Forelimb muscle (tissue), 1 donor: ENCODE results near the gene LIPT2. TPM values are rescaled to one million over a fixed set of nuclear protein-coding genes. Genes with fewer than 3 reads are reported as not detected.

Experiments
- DNase-seq: peaks from one replicate; pipeline ENCODE4 v3.0.0-alpha.2; 2013; ENCODE audit warnings: low read depth
- polyA plus RNA-seq: library from polyadenylated mRNA; unstranded; fragments of 120-200 nt; gene quantifications from one replicate; pipeline ENCODE4 v1.2.1, GENCODE V29; 2013; ENCODE audit not compliant: insufficient read length

The LIPT2 gene
- polyA plus RNA-seq, 1 donor: 1.9 TPM

DNA sequence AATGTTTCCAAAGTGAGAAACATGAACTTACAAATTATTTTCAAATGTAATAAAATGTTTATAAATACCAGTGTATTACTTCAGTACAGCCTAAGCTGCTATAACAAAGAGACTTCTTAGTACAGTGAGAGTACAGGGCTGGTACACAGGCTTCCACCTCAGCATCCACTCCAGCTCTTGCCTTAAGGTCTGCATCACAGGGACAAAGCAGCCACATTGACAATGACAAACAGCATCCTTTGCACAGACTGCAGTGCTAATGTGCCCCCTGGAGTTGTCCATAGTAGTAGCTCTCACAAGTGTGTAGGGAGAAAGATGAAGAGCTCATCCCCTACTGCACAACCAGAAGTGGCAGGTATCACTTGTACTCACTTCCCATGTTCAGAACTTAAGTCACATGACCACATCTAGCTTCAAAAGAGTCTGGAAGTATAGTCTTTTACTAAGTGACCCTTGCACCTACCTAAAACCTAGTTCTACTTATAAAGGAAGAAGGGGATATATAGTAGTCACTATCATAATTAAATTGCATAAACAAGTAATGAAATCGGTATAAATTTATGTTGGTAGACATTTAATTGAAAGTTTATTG, 10.7 kb upstream of the LIPT2 start:
- DNase-seq: no peak

DNA sequence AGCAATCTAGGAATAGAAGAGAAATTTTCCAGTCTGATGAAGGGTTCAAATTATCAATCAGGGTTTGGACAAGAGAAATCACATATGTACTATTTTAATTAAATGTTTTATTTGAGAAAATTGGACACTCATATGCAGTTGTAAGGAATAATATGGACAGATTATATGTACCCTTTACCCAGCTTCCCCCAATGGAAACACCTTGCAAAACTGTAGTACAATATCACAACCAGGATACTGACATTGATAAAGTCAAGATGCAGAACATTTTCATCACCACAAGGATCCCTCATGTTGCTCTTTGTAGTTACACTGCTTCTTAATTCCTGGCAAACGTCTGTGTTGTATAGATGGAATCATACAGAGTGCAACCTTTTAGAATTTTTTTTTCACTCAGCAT, 1.4 kb upstream of the LIPT2 start:
- DNase-seq: no peak

DNA sequence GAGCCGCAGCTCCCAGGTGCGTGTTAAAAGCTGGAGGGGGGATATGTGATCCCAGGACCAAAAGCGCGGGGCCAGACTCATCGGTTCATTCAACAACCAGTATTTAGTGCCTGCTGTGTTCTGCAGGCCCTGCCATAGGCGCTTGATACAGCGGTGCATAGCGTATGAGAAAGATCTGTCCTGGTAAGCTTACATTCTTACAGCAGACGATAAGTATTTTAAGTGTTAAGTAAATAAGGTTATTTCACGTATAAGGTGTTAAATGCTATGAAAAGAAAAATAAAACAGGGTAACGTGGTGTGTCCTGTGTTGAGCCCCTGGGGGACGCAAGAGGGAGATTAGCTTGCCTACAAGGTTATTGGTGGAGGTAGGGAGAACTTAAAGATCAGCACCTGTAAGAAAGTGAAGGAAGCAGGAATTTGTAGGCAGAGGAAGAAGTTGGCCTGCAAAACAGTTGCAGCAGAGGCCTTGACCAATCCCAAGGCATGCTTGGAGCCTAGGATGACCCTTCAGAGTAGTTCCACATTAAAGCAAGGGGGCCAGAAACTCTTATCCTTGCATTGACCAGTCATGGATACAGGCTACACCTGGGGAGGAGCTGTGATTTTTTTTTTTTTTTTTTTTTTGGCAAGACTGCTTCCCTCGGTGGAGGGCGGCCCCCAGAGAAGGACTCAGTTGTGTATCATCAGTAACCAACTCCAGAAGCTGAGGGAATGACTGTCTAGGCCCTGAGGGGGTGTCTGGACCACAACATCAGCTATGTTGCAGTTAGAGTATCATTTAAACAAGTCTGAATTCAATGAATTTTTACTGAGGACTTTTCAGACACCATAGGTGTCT, 487 bp upstream of the LIPT2 start:
- no peak for DNase-seq

DNA sequence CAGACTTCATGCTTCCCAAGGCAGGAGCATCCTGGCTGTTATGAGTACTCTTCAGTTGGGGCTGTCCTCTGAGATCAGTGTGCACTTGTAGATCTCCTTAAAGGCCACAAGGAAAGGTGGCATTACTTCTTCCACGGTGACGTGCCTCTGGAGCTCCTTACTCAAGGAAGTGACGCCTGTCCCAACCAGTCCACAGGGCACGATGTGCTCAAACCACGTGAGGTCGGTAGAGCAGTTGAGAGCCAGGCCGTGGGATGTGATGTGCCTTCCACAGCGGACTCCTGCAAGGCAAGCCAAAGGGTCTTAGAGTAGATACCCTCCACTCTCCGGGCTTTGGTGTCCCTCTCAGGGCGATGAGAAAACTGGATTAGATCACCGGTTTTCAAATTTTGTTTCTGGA, 1.4 kb downstream of the LIPT2 start:
- no peak for DNase-seq

DNA sequence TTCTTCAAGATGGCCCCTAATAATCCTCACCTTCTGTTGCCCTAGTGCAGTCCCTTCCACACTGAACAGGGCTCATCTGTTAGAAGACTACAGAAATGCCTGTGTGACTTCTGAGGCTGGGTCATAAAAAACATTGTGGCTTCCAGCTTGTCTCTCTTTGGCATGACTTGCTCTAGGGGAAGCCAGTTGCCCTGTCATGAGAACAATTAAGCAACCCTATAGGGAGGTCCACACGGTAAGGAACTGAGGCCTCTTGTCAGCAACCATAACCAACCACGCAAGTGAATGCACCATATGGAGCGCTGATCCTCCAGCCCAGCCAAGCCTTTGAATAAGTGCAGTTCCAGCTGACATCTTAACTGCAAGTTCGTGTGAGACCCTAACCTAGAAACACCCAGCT, 2.6 kb downstream of the LIPT2 start:
- no peak for DNase-seq

DNA sequence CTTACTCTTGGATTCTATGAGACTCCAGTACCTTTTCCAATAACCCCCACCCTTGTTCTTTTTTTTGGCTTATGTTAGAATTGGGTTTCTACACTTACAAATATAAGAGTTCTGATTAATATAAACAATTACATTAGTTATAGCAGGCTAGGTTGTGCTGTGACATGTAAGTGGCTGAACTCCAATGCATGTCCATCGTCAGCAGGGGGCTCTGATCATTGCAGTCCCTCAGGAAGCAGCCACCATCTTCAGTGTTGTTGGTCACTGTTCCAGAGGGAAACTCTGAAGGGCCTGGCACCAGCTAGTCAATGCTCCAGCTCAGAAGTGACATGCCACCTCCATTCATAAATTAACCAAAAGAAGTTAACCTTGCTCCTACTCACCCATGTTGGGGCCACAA, 5.6 kb downstream of the LIPT2 start:
- DNase-seq: no peak

DNA sequence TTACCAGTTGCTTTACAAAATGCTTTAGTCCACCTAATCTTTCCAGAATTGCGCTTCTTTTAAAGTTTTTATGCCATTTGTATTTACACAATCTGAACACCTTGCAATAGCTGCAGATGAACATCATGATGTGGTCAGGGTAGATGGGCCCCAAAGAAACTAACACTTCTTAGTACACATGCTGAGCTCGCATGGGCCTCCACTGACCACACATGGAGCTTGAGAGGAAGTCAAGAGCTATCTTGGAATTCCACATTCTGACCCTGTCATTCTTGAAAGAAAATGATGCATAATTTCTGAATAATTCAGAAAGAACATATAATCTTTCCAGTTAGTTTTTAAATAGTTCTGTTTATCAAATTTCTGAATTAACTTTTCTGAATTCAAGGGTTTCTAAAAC, 7.7 kb downstream of the LIPT2 start:
- no peak for DNase-seq

DNA sequence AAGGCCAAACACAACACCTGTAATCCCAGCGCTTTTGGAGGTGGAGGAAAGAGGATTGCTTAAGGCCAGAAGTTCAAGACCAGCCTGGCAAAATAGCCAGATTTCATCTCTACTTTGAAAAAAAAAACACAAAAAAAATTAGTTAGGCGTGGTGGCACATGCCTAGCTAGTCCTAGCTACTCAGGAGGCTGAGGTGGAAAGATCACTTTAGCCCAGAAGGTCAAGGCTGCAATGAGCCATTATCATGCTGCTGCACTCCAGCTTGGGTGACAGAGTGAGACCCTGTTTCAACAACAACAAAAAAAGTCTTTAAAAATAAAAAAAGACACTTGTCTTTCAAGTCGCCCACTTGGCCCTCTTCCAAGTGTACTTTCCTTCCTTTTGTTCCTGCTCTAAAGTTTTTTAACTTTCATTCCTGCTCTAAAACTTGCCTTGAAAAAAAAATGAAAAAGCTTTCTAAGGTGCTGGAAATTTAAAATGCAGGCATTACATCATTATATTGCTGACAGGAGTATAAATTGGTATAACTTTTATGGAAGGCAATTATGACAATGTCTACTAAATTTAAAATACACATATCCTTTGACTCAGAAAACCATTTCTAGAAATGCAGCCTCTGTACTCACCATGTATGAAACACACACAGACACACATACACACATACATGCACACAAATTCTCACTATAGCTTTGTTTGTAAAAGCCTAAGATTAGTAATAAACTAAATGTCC, 12.7 kb downstream of the LIPT2 start:
- no peak for DNase-seq

DNA sequence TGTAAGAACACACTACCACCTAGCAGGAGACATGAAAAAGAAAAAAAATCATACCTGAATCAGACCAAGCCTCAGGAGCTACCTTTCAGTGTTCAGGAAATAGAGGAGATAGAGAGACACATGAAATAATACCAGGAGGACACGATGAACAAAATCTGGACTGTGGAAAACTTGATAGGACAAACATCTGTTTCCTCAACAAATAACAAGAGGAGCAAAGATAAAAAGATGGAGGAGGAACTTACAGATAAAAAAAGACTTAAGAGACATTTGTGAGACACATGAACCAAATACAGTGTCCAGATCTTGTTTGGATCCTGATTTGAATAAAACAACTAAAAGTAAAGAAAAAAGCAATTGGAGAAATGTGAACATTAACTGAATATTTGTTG, 13.8 kb downstream of the LIPT2 start:
- no peak for DNase-seq

DNA sequence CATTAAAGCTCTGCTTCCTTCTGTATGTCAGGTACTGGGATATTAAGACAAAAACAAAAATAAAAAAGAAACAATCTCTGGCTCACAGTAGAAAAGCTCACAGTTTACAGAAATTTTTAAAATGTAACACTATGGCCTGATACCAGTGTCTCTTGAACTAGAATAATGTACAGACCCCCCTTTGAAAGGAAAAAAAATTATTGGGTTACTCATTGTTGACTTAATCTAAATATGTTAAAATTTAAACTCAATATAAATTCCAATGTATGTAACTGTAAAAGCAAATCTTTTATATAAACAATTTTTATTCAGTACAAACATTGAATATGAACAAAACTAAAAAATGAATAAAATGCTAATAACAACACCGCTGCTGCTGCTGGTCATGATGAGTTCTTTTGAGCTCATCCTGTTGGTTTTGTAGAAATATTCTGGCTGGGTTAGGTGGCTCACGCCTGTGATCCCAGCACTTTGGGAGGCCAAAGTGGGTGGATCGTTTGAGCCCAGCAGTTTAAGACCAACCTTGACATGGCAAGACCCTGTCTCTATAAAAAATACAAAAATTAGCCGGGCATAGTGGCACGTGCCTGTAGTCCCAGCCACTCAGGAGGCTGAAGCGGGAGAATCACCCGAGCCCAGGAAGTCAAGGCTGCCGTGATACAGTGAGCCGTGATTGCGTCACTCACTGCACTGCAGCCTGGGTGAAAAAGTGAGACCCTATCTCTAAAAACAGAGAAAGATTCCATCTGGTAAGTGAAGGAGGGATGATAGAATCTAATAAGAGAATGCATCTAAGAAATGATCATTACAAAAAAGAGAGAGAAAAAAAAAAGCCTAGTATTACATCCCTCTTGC, 14.4 kb downstream of the LIPT2 start:
- DNase-seq: no peak

DNA sequence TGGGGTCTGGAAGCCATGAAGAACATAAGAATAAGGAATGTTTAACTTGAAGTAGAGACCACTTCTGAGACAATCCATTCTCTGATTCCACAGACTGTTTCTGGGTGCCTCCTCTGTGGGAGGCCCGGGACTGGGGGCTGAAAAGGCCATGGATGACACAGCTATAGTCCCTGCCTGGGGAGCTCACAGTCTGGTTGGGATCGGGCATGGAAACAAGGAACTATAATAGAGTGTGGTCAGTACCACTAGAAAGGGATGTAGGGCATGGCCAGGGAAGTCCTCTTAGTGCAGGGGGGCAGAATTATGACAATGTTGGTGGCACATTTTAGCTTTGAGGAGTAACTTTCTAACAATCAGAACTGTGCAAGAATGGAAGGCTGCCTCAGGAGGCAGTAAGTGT, 17.0 kb downstream of the LIPT2 start:
- no peak for DNase-seq

DNA sequence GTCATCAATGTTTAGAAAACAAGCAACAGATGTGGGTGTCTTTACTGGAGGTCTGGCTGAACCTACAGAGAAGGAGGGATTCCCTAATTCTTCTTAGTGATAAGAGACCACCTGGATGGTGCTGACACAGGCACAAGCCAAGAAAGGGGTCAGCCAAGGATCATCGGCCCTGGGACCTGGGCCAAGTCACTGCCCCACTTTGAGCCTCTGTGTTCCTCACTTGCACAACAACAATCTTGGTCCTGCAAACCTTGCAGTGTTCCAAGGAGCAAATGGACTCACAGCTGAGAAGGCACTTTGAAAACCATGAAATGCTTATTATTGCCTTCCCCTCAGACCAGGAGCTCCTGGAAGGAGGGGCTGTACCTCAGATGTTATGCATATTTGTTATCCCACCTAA, 19.2 kb downstream of the LIPT2 start:
- DNase-seq: no peak

DNA sequence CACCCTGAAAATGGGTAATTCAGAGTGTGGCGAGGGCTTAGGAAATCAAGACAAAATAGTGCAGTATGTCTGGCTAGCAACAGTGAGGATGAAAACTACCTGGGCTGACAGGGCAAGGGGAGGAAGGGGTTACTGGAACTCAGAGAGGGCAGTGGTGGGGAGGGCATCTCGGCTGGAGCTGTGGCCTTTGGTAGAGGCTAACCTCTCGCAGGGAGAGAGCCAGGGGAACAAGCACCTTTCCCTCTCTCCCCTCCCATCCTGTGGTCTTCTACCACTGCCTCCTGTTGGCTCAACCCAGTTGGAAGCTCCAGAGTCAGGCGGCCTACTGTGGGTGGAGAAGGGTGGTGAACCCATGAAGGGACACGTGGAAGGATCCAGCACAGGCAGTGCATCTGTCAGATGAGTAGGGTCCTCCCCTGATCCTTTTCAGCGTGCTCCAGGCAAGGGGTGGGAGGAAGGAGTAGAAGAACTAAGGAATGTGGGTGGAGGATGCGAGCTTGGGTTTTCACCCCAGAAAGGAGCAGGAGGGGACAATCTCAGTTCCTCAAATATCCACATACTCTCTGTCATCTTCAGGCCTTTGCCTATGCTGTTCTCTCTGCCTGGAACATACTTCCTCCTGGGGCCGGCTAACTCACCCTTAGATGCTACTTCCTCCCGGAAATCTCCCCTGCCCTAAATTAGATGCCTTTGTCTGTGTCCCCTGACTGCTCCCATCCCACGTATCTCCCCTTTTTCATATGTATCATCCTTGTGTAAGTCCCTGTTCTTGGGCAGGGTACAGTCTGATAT, 19.9 kb downstream of the LIPT2 start:
- DNase-seq: no peak

DNA sequence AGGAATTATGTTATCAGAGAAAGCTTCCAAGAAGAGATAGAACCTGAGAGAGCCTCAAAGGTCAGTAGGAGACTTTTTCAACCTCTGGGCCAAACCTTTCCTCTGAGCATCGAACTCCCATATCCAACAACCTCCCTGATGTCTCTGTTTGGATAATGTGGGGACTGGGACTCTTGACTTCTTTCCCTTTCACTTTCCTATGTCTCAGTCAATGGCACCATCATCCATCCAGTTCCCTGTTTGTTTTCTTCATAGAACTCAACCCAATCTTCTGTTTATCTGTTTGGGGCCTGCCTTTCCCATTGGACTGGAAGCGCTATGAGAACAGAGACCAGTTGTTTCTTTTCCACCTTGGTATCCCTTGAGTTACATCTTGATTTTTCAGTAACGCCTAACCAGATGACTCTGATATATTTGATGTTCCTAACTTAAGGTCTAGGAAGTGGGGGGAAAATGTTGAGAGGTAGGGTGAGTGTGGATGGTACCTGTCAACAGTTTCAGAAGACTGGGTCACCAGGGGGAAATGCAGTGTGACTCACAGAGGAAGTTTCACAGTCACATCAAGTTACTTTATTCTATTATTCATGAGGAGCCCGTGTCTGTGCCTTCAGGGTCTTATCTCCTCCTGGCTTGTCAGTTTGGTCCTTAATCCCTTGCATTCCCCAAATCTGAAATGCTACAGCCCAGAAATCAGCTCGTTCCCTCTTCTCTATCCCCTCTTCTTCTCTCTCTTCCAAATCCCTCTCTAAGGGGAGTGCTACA, 21.7 kb downstream of the LIPT2 start:
- DNase-seq: no peak

DNA sequence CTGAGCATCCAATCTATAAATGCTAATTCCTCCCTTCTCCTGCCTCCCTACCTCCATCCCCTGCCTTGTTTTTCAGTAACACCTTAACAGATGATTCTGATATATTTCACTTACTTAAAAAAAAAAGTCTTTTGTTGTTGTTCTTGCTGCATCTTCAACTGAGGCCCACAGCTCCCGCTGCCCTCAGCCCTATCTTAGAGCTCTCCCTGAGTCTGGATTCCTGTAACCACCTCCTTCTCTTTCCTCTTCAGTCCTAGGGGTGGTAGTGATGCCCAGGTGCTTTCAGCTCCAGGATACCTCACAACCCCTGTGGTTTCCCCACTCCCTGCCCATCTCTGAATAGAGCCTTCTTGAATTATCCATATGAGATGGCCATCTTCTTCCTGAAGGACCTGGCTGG, 22.5 kb downstream of the LIPT2 start:
- no peak for DNase-seq

DNA sequence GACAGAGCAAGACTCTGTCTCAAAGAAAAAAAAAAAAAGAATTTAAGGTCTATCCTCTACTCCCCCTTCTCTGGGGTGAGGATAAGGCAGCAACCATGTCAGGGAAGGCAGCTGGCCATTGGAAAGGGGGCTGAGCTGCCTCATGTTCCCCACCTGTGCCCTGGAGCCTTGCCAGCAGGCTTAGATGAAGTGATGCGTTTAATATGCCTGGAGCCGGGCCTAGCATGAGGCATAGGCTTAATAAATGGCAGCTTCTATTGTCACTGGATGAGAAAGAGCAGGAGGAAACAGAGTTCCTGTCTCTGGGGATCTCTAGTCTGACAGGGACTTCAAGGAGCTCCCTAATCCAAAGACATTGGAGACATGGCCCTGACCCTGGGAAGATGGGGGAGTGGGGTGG, 23.0 kb downstream of the LIPT2 start:
- DNase-seq: no peak

DNA sequence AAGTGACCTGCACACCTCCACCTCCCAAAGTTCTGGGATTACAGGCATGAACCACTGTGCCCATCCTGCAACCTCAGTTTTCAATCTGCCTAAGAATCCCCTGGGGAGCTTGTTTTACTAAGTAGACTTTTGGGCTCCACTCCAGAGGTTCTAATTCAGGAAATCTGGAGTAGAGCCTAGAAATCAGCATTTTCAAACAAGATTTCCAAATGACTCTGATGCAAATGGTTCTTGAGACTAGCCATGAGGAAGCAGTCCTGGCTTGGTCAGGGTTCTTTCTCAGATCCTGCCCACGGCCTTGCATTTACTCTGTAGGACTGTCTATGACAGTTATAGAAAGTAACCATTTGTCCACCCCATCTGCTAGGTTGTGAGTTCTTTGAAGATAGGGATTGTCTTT, 24.6 kb downstream of the LIPT2 start:
- DNase-seq: no peak

DNA sequence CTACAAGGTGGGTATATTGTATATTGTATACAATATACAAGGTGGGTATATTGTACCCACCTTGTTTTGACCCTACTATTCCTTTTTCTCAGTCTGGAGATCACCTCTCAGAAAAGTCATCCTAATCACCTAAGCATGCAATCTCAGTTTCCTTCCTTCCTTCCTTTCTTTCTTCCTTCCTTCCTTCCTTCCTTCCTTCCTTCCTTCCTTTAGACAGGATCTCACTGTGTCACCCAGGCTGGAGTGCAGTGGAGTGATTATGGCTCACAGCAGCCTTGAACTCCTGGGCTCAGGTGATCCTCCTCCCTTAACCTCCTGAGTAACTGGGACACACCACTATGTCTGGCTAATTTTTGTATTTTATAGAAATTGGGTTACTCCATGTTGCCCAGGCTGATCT, 25.0 kb downstream of the LIPT2 start:
- no peak for DNase-seq

DNA sequence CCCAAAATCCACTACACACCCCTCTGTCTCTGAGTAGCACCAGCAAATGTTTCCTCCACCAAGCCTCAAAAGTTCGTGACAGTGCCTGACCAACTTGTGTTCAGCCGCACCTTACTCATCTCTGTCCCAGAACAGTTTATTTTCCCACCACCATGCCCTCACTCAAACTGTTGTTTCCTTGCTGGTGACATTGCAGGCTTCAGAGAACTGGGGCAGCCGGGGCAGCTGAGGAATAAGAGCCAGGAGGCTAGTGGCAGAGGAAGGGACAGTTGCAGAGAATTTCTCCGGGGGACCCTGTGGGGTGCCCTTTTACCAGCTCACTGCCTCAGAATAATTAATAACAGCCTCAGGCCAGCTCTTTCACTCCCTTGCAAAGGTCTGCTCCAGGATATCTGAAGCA, 25.5 kb downstream of the LIPT2 start:
- DNase-seq: no peak
